Uterus (tissue), 2 donors: Measurements from ENCODE around the gene WBP2.

ENCODE experiments used
- POLR2A ChIP-seq, 2 donors: fragments of 450-650 bp; IDR thresholded peaks; one replicate each; pipeline ENCODE4 v1.6.1; 2016; ENCODE audit warnings: antibody characterized with exemption in 2 of 2, mild to moderate bottlenecking in 1 of 2, moderate library complexity in 1 of 2
- TF ChIP-seq, protein P1 (sequence below), 4 experiments: fragments of 200-600 bp in 2 of 4; fragments of 450-650 bp in 2 of 4; sonication (generic) in 2 of 4; IDR thresholded peaks; one replicate each; pipeline ENCODE4 v1.5.1; 2016 to 2019; ENCODE audit warnings: antibody characterized with exemption in 4 of 4, mild to moderate bottlenecking in 2 of 4, moderate library complexity in 1 of 4

DNA sequence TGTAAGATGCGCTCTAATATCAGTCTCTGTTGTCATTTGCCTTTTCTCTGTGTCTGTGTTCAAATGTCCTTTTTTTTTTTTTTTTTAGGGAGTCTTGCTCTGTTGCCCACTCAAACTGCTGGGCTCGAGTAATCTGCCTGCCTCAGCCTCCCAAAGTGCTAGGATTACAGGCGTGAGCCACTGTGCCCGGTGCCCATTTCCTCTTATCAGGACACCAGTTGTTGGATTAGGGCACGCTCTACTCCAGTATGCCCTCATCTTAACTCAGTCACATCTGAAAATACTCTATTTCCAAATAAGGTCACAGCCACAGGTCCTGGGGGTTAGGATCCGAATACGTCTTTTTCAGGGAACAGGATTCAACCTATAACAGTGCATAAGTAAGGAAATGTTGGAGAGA is 25.1 kb upstream of the WBP2 start:
- TF ChIP-seq, protein P1, sequence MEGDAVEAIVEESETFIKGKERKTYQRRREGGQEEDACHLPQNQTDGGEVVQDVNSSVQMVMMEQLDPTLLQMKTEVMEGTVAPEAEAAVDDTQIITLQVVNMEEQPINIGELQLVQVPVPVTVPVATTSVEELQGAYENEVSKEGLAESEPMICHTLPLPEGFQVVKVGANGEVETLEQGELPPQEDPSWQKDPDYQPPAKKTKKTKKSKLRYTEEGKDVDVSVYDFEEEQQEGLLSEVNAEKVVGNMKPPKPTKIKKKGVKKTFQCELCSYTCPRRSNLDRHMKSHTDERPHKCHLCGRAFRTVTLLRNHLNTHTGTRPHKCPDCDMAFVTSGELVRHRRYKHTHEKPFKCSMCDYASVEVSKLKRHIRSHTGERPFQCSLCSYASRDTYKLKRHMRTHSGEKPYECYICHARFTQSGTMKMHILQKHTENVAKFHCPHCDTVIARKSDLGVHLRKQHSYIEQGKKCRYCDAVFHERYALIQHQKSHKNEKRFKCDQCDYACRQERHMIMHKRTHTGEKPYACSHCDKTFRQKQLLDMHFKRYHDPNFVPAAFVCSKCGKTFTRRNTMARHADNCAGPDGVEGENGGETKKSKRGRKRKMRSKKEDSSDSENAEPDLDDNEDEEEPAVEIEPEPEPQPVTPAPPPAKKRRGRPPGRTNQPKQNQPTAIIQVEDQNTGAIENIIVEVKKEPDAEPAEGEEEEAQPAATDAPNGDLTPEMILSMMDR (IDR thresholded peaks at IDR 0.05): no peak
- no peak for TF ChIP-seq POLR2A (IDR thresholded peaks at IDR 0.05)
